Right renal pelvis (tissue), 4 donors: ENCODE data around the gene MANSC4. TPM values are rescaled to one million over a fixed set of nuclear protein-coding genes. Genes with fewer than 3 reads are reported as not detected.
A peak's percentile ranks its signal among the peaks of the same experiment; 100 is the strongest.

Source experiments
- DNase-seq, 4 donors: peaks; one replicate each; pipeline ENCODE4 v3.0.0-alpha.2; 2013; ENCODE audit warnings: low read depth in 4 of 4, low spot score in 3 of 4, missing footprints in 1 of 4
- polyA plus RNA-seq, 4 donors: library from polyadenylated mRNA; unstranded; fragments of 120-200 nt; gene quantifications; one replicate each; pipeline ENCODE4 v1.2.1, GENCODE V29; 2013; ENCODE audit not compliant: insufficient read length in 4 of 4

Gene MANSC4
- polyA plus RNA-seq, 4 donors = 0.13 to 0.26 (median 0.19) TPM

DNA sequence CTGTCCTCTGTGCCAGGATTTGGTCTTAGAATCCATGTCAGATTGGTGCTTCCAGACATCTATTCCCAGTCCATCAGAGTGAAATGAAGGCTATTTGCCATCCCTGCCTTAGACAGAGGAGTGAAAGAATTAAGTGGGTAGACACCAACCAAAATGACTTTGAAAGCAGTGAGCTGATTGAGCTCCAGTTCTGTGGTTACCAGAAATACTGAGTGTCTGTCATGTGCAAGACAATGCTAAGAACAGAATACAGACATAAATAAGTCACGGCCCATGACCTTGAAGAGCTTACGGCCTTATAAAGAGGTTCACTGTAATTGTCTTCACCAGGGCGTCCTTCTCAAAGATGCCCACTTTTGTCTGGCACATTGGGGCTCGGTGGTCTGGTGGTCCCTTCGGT lies 21.6 kb upstream of the MANSC4 start:
- no peak for DNase-seq

DNA sequence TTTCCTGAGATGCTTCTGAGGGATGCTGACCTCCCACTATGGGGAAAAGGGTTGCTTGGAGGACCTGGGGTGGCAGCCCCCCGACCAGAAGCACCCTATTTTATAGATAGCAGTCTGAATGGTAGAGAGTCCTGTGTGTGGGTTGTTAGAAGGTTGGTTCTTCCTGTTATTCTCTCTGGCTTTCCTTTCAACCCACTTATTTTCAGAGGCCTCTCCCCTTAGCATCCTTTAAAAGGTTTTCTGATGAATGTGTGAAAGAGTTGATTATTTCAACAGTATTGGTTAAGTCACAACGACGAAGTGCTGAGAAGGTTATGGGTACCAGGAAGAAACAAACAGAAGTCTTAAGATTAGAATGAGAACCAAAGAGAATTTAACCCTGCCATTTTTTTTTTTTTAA lies 20.8 kb upstream of the MANSC4 start:
- DNase-seq = no peak

DNA sequence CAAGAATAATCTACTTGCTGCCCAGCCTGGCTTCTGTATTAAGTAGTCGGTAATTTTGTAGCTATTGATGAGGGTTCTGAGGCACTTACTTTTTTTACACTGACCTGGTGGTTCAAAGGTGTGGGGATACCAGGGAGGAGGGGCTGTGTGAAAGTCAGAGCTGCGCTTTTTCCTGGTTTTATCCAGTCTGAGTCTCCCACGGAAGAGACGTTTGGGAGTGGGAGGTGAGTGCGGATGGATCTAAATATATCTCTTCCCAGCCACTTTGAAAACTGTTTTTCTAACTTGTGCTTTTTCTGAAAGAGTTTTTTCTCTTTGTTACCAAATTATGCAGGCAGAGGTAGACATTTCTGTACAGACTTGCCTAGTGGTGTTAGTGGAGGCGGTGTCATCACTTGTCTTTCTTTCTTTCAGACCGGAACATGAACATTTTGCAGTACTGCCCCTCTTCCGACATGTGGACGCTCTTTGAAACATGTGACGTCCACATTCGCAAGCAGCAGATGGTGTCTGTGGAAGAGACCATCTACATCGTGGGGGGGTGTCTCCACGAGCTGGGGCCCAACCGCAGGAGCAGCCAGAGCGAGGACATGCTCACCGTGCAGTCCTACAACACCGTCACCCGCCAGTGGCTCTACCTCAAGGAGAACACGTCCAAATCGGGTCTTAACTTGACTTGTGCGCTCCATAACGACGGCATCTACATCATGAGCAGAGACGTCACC lies 17.4 kb upstream of the MANSC4 start:
- no peak for DNase-seq

DNA sequence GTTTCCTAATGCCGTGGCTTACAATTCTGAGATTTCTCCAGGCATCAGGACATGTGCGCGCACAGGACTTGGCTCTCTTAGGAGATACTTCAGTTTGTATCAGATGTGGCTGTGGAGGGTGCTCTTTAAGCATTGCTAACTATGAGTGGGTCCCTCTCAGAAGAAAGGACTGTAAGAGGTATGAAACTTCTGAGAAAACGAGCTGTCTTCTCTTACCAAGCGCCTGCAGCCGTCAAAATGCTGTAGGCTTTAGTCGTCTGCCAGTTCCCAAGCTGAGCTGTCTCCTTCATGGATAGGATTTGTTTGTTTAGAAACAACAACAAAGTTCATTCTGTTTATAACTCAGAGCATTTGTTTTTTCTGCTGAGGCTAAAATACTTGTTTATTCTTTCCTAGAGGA lies 16.1 kb upstream of the MANSC4 start:
- DNase-seq = no peak

DNA sequence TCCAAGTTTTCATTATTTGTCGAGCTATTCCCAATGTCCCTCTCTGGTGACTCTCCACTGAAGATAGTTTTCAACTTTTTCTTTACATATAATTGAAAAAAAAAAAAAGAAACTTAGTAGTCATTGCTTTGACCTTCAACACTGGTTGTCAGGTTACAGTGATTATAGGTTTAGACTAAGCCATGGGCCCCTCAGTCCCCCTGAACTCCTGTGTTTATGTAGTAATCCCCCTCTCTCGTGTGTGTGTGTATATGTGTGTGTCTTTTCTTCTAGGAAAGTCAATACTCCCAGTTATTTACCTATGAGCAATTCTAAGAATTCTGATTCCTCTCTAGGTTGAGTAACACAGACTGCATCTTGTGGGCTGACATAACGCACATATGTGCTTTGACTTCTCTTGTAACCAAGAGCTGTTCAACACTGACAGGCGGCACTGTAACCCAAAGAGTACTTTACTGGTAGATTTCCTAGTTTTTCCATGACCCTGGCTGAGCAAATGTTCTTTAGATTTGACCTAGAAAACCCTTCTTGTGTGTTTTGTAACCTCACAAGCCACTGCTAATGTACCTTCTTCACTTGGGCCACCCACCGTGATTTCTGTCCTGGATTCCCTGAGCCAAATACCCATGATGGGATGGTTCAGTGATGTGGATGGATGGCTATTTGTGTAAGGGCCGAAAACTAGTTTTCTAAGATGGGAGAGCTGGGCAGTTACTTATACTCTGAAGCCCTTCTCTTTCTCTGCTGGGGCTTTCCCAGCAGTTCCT lies 15.0 kb upstream of the MANSC4 start:
- no peak for DNase-seq

DNA sequence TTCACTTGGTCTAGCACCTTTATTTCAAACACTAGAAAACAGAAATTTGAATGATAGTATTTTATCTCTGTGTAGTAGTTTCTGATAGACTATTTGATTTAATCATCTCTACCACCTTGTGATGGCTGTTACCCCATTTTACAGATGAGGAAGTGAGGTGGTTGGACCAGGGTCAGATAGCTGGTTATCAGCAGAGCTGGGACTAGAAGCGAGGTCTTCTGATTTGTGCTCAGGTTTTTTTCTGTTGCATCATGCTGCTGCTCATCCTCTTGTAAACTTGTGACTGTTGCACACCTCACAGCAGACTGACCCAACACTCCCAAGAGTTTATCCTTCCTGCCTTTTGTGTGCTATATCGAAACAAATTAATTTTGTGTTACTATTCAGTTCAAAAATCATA lies 10.1 kb upstream of the MANSC4 start:
- no peak for DNase-seq

DNA sequence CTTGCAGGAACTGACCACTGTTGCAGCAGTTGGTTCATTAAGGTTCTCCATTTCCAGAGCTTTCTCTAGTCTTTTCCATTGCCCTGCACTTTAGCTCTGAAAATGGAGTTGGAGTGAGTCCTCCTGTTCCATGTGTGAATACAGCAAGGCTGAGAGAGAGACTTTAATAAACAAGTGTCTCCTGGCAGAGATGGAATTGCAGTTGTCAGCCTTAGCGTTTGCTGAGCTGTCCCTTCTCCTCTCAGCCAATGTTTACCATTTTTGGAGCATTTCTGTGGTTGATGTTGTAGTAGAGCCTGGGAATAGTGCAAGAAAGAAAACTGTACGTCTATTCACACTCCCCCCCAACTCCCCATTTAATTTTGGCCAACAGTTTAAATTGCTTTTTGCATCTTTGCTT lies 7.5 kb upstream of the MANSC4 start:
- no peak for DNase-seq

DNA sequence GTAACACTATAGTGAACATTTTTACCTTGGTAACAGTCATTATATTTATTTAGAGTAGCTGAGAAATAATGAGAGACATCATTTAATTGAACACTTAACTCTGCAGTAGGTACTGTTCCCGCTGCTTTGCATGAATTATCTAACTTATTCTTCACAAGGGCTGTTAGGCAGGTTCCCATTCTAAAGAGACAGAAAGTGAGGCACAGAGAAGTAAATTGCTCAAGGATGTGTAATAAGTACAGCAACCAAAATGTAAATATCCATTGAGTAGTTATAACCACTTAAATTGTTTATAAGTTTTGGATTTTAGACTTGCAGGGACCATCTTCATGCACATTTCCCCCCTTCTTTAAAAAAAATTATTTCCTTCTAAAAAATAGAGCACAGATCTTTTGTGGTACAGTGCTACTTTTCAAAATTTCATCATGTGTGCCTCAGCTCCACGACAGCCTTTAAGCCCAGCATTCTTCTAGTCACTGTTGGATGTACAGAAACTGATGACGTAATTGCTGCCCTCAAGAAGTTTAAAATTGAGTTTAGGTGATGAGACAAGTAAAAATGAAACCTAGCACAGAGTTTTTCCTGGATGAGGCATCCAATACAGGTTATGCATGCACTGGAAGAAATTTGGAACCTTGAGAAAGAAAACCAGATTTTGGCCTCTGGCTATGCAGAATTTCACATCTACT lies 6.0 kb upstream of the MANSC4 start:
- no peak for DNase-seq

DNA sequence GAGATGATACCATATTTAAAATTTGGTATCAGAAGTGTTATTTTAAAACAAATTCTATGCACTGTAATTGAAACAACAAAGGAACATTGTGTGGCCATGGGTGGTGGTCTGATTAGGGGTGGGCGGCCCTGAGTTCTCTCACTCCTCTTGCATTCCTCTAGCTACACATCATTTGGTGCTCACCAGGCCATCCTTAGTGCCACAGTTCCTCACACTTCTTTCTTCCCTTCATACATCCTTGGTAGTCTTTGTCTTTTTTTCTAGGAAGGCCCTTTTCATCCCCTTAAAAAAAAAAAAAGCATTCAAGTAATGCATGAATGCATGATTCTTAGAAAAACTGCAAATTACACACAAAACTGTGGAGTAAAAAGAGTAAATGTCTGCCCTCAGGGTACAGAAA lies 2.4 kb upstream of the MANSC4 start:
- DNase-seq = no peak

DNA sequence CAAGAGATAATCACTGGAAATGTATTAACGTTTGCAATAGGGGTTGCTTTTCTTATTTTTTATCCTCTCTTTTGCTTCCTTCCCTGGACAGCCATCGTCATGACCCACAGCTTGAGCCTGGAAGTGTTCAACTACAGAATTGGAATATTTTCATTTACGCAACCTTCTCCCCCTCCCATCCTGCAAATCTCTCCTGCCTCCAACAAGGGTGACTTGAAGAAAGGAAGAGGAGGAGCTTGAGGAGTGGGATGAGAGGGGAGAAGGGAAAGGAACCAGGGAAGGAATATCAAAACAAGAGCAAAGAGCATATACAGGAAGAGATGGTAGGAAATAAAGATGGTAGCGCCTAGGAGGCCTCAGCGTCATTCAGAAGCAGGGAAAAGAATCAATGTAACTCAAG lies 1.6 kb upstream of the MANSC4 start:
- DNase-seq = no peak

DNA sequence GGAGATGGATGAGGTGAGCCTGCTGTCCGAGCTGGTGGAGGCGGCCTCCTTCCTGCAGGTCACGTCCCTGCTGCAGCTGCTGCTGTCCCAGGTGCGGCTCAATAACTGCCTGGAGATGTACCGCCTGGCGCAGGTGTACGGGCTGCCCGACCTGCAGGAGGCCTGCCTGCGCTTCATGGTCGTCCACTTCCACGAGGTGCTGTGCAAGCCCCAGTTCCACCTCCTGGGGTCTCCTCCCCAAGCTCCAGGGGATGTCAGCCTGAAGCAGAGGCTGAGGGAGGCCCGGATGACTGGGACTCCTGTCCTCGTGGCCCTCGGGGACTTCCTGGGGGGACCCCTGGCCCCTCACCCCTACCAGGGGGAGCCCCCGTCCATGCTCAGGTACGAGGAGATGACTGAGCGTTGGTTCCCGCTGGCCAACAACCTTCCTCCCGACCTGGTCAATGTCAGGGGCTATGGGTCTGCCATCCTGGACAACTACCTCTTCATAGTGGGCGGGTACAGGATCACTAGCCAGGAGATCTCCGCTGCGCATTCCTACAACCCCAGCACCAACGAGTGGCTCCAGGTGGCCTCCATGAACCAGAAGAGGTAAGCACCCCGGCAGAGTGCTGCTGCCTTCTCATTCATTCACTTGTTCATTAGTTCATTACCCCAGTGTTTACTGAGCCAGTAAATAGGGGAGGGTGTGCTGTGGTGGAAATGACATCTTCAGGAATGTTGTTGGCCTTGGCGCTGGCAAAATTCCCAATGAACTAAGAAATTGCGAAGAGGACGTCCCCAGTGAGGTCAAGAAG lies 774 bp upstream of the MANSC4 start:
- peak in 3 of 4 donors; percentile 11 to 45 (median 29) for DNase-seq

DNA sequence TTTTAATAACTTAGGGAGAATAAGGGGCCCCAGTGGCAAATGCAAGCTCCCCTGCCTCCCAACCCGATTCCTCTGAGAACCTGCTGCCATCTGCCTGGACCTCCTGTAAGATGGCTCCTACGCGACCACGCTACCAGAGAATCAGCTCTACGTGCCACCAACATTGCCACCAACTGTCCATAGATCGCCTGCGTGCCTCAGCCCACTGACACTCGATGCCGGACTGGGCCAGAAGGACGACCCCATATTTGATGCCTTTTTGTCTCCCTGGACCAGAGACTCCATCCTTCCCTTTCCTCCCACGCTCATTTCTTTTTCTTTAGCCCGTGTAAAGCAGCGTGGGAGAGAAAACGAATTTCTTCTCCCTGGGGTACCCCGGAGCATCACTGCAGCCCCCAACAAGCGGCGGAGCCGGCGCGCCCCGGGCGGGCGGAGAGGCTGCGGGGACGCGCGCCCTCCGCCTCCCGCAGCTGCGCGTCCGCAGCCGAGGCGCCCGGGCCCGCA lies 568 bp downstream of the MANSC4 start:
- DNase-seq = peak in 1 of 4 donors; percentile 55

DNA sequence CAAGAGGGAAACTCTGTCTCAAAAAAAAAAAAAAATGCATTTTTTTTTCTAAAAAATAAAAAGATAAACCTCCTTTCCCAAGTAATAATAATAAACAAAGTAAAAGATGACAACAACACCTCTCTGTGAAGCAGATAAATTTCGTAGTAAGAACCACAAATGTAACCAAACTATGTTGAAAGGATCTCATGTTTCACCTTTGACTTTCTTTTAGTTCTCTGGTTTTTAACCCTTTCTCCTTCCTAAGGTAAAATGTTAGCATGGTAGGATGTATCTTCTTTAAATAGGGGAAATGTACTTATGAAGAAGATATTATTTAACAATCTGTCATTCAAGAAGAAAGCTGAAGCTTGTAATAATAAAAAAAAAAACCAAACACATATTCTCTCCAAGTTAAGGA lies 1.8 kb downstream of the MANSC4 start:
- no peak for DNase-seq

DNA sequence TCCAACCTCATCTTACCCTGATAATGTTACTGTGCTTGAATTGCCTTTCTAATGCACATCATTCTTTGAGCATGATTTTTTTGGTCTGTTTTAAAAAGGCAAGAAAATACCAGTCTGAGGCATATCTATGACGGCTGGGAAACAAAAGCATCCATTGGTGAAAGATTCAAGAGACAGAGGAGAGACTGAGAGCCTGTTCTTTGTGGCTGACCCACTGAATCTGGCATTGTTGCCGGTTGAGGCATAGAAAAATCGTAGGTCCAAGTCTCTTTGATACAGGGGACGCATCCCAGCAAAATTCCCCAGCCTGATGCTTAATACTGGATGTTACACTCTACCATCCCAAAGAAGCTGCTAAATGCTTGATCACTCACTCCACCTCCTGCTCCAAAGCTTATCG lies 2.9 kb downstream of the MANSC4 start:
- DNase-seq = no peak

DNA sequence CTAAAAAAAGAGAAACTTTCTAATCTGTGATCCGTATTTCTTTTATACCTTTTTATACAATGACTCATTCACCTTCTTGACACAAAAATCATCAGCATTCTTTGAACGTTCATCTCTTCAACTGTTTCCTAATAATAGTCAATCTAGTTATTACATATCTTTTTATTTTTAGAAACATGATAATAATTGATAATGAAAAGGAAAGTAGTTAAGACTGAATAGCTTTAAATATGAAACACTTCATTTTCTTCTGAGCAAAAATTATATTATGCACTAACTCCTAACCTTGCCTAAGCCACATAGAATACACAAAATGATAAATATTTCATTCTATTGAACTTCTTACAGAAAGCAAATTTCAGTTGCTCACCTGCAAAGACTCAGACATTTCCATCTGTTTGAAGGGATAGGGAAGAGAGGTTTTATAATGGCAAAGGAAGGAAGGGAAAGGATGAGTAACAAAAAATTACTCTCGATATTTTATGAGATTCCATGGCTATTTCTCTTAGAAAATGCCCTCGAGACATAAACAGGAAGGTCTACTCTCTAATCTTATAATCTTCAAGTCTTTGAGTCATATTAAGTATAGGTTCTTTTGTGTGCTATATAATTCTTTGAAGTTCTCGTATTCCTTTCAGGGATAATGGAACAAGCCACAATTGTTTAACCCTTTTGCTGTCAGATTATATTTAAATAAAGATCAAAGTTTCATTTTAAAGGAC lies 7.5 kb downstream of the MANSC4 start:
- DNase-seq = no peak

DNA sequence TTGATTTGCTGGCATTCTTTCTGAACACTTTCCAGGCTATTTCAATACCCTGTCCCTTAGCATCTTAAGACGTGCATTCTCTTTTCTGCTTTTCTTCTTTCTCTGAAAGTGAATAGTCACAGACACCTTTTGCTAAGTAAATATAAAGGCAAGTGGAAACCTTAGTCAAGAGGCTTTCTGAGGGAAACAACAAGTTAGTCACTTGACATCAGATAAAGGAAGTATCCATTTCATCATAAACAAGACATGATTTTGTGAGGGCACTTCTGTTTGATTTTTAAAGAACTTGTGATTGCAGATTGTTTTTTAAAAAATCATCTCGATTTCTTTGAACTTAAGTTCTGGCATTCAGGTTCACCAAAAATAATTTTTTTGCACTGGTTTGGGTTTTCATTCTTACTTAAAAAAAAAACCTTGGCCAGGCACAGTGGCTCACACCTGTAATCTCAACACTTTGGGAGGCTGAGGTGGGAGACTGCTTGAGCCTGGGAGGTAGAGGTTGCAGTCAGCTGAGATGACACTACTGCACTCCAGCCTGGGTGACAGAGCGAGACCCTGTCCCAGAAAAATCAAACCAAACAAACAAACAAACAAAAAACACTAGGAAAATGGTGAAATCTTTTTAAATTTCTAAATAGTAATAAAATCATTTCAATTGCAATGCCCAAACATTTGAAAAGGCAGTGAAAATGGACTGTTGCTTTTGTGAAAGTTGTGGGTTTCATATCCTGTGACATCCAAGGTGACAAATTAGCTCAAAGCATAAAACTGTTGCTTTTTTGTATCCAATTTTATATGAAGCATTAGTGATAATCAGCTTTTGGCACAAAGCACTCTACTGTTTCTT lies 8.3 kb downstream of the MANSC4 start:
- no peak for DNase-seq

DNA sequence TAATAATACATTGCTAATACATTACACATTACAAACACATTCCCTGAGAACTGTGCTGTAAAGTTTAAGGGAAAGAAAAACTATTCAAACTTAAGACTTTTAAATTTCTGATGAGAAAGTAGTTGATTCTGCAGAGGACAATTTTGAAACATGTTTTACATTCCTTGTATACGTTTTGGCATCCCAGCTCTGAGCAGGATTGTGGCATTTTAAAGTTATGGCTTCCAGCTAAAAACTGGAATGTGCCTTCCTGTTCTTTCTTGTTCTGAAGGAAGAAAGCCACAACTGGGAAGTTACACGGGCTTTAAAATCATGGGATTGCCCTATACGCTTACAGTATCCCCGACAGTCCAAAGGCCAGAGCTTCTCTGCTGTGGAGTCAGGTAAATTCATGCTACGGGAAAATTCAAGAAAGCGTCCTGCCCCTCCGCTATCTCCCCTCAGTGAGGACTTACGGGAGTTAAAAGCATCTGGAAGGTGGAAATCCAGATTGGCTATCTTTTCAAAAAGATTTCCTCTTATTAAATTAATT lies 10.8 kb downstream of the MANSC4 start:
- DNase-seq = no peak

DNA sequence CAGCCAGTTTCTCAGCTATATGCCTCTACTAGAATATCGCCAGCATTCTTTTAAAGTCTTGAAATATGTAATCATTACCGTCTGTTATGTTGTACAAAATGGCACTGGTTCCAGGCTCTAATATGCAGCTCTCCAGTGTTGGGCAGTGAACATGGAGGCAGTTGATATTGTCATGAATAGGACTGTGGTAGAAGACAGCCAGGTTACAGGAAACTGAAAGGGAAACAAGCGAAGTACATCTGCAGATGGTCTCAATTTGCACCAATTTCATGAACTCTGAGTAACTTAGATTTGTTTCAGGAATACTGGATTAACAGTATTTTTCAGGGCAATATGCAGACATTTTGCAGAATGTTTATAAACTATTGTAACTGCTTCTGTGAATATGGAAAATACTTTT lies 13.4 kb downstream of the MANSC4 start:
- DNase-seq = no peak

DNA sequence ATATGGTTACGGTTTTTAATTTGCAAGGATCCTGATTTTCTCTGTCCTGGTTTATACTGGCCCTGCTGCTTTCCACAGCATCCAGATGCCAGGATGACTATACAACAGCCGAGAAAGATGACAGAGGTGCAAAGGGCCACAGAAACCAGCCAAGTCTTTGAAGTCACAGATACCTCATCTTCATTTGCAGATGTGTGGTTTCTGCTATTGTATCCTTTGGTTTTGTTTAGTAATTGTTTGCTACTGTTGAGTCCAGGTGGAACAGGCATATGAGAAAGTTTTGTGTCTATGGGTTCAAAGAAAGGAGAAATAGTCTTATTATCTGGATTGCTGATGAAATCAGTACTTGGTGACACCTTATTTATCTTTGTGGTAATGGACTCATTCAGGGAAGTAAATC lies 17.3 kb downstream of the MANSC4 start:
- no peak for DNase-seq
